ENCODE results near the gene GCNA.
"Not testable (repeated sequence)": the region's sequence is repeated elsewhere in the genome, so short reads cannot be mapped to it uniquely, and the experiment has no call there.

GCNA gene

GRCh38 chrX:71546879-71547278, 31.4 kb upstream of the GCNA start:
- no peak for TF ChIP-seq POLR2AphosphoS5 (IDR thresholded peaks at IDR 0.05; ENCODE audit: borderline replicate concordance, low read depth, low read length)
- no peak for TF ChIP-seq FOXP2 (optimal IDR thresholded peaks at IDR 0.05; ENCODE audit: control extremely low read depth, extremely low read length, insufficient read depth)
- TF ChIP-seq EZH2 (IDR thresholded peaks at IDR 0.05), result no peak
- no peak overlapping the region for H3K27ac ChIP-seq
- H3K4me3 ChIP-seq, result no peak overlapping the region
- peaks cover 61% of the 10 kb centered on the region for H3K36me3 ChIP-seq (ENCODE audit: insufficient read depth, low read length)
- no peaks in the 10 kb centered on the region for H3K9me3 ChIP-seq (ENCODE audit: low read depth, low read length)
- no peak for DNase-seq (ENCODE audit: low read depth, low spot score)
- no peak overlapping the region for H3K9ac ChIP-seq (ENCODE audit: insufficient read length)

- no peak for DNase-seq (ENCODE audit: low read depth, low spot score)
- H3K9me3 ChIP-seq (ENCODE audit: low read depth, low read length), result no peaks in the 10 kb centered on the region
- H3K9ac ChIP-seq (ENCODE audit: insufficient read length), result no peak overlapping the region
- peaks cover 63% of the 10 kb centered on the region for H3K36me3 ChIP-seq (ENCODE audit: insufficient read depth, low read length)
- H3K27ac ChIP-seq, result no peak overlapping the region
- TF ChIP-seq FOXP2 (optimal IDR thresholded peaks at IDR 0.05; ENCODE audit: control extremely low read depth, extremely low read length, insufficient read depth) (no peak), EZH2 (IDR thresholded peaks at IDR 0.05) (no peak), POLR2AphosphoS5 (IDR thresholded peaks at IDR 0.05; ENCODE audit: borderline replicate concordance, low read depth, low read length) (no peak)
- H3K4me3 ChIP-seq, result no peak overlapping the region
Measured at GRCh38 chrX:71547339-71547738, 30.9 kb upstream of the GCNA start.

GRCh38 chrX:71549986-71550385, 28.3 kb upstream of the GCNA start:
- Histone ChIP-seq H3K9ac (ENCODE audit: insufficient read length) (no peak overlapping the region), H3K36me3 (ENCODE audit: insufficient read depth, low read length) (peaks cover 70% of the 10 kb centered on the region), H3K9me3 (ENCODE audit: low read depth, low read length) (no peaks in the 10 kb centered on the region), H3K27ac (no peak overlapping the region), H3K4me3 (no peak overlapping the region)
- TF ChIP-seq POLR2AphosphoS5 (IDR thresholded peaks at IDR 0.05; ENCODE audit: borderline replicate concordance, low read depth, low read length), result no peak
- no peak for TF ChIP-seq EZH2 (IDR thresholded peaks at IDR 0.05)
- no peak for TF ChIP-seq FOXP2 (optimal IDR thresholded peaks at IDR 0.05; ENCODE audit: control extremely low read depth, extremely low read length, insufficient read depth)
- no peak for DNase-seq (ENCODE audit: low read depth, low spot score)

GRCh38 chrX:71550578-71550977, 27.7 kb upstream of the GCNA start:
- no peak for TF ChIP-seq POLR2AphosphoS5 (IDR thresholded peaks at IDR 0.05; ENCODE audit: borderline replicate concordance, low read depth, low read length)
- no peak for TF ChIP-seq FOXP2 (optimal IDR thresholded peaks at IDR 0.05; ENCODE audit: control extremely low read depth, extremely low read length, insufficient read depth)
- TF ChIP-seq EZH2 (IDR thresholded peaks at IDR 0.05), result no peak
- H3K27ac ChIP-seq, result no peak overlapping the region
- no peak overlapping the region for H3K4me3 ChIP-seq
- DNase-seq (ENCODE audit: low read depth, low spot score), result no peak
- peaks cover 72% of the 10 kb centered on the region for H3K36me3 ChIP-seq (ENCODE audit: insufficient read depth, low read length)
- no peaks in the 10 kb centered on the region for H3K9me3 ChIP-seq (ENCODE audit: low read depth, low read length)
- H3K9ac ChIP-seq (ENCODE audit: insufficient read length), result no peak overlapping the region

- Histone ChIP-seq H3K9ac (ENCODE audit: insufficient read length) (no peak overlapping the region), H3K4me3 (no peak overlapping the region), H3K27ac (no peak overlapping the region), H3K9me3 (ENCODE audit: low read depth, low read length) (no peaks in the 10 kb centered on the region), H3K36me3 (ENCODE audit: insufficient read depth, low read length) (peaks cover 74% of the 10 kb centered on the region)
- no peak for DNase-seq (ENCODE audit: low read depth, low spot score)
- TF ChIP-seq POLR2AphosphoS5 (IDR thresholded peaks at IDR 0.05; ENCODE audit: borderline replicate concordance, low read depth, low read length) (no peak), FOXP2 (optimal IDR thresholded peaks at IDR 0.05; ENCODE audit: control extremely low read depth, extremely low read length, insufficient read depth) (no peak), EZH2 (IDR thresholded peaks at IDR 0.05) (no peak)
Measured at GRCh38 chrX:71556036-71556435, 22.2 kb upstream of the GCNA start.

- no peak for DNase-seq (ENCODE audit: low read depth, low spot score)
- Histone ChIP-seq H3K36me3 (ENCODE audit: insufficient read depth, low read length) (peaks cover 87% of the 10 kb centered on the region), H3K27ac (no peak overlapping the region), H3K9ac (ENCODE audit: insufficient read length) (no peak overlapping the region), H3K4me3 (no peak overlapping the region), H3K9me3 (ENCODE audit: low read depth, low read length) (no peaks in the 10 kb centered on the region)
- TF ChIP-seq POLR2AphosphoS5 (IDR thresholded peaks at IDR 0.05; ENCODE audit: borderline replicate concordance, low read depth, low read length) (no peak), FOXP2 (optimal IDR thresholded peaks at IDR 0.05; ENCODE audit: control extremely low read depth, extremely low read length, insufficient read depth) (no peak), EZH2 (IDR thresholded peaks at IDR 0.05) (no peak)
Measured at GRCh38 chrX:71558920-71559319, 19.3 kb upstream of the GCNA start.

GRCh38 chrX:71559773-71560172, 18.5 kb upstream of the GCNA start:
- not testable (repeated sequence) for DNase-seq (ENCODE audit: low read depth, low spot score)
- H3K36me3 ChIP-seq (ENCODE audit: insufficient read depth, low read length), result peaks cover 87% of the 10 kb centered on the region

GRCh38 chrX:71563921-71564320, 14.3 kb upstream of the GCNA start:
- Histone ChIP-seq H3K9me3 (ENCODE audit: low read depth, low read length) (no peaks in the 10 kb centered on the region), H3K27ac (no peak overlapping the region), H3K36me3 (ENCODE audit: insufficient read depth, low read length) (peaks cover 88% of the 10 kb centered on the region), H3K9ac (ENCODE audit: insufficient read length) (no peak overlapping the region), H3K4me3 (no peak overlapping the region)
- no peak for DNase-seq (ENCODE audit: low read depth, low spot score)
- TF ChIP-seq FOXP2 (optimal IDR thresholded peaks at IDR 0.05; ENCODE audit: control extremely low read depth, extremely low read length, insufficient read depth) (no peak), POLR2AphosphoS5 (IDR thresholded peaks at IDR 0.05; ENCODE audit: borderline replicate concordance, low read depth, low read length) (no peak), EZH2 (IDR thresholded peaks at IDR 0.05) (no peak)

More at GRCh38 chrX:71559773-71560172, 18.5 kb upstream of the GCNA start:
- not testable (repeated sequence) for H3K9me3 ChIP-seq (ENCODE audit: low read depth, low read length); H3K9ac ChIP-seq (ENCODE audit: insufficient read length); H3K4me3 ChIP-seq; H3K27ac ChIP-seq

- Histone ChIP-seq H3K9ac (ENCODE audit: insufficient read length) (no peak overlapping the region), H3K4me3 (no peak overlapping the region), H3K36me3 (ENCODE audit: insufficient read depth, low read length) (peaks cover 79% of the 10 kb centered on the region), H3K27ac (no peak overlapping the region), H3K9me3 (ENCODE audit: low read depth, low read length) (no peaks in the 10 kb centered on the region)
- DNase-seq (ENCODE audit: low read depth, low spot score), result no peak
- no peak for TF ChIP-seq POLR2AphosphoS5 (IDR thresholded peaks at IDR 0.05; ENCODE audit: borderline replicate concordance, low read depth, low read length)
- no peak for TF ChIP-seq FOXP2 (optimal IDR thresholded peaks at IDR 0.05; ENCODE audit: control extremely low read depth, extremely low read length, insufficient read depth)
- no peak for TF ChIP-seq EZH2 (IDR thresholded peaks at IDR 0.05)
Measured at GRCh38 chrX:71565474-71566041, 12.7 kb upstream of the GCNA start.

- H3K9me3 ChIP-seq (ENCODE audit: low read depth, low read length); H3K27ac ChIP-seq; H3K9ac ChIP-seq (ENCODE audit: insufficient read length); H3K4me3 ChIP-seq; DNase-seq (ENCODE audit: low read depth, low spot score): not testable (repeated sequence)
- peaks cover 80% of the 10 kb centered on the region for H3K36me3 ChIP-seq (ENCODE audit: insufficient read depth, low read length)
Measured at GRCh38 chrX:71571390-71571789, 6.8 kb upstream of the GCNA start.
